WTC11 (cell line): ENCODE results near the gene RMRP. TPM values are rescaled to one million over a fixed set of nuclear protein-coding genes. Genes with fewer than 3 reads are reported as not detected.

Experiments used
- ATAC-seq: fragments of 200-7000 bp; cut with Tn5 transposase; 2 replicates; pipeline ENCODE4 v1.10.0; 2021; ENCODE audit warnings: mild to moderate bottlenecking, moderate library complexity
- CTCF ChIA-PET: fragments of 300-600 bp; sonication (Branson Sonifier 250); formaldehyde crosslinking; loops from one replicate; lab custom pipeline; 2021; ENCODE audit warnings: antibody characterized with exemption; lab: Charles Lee
- POLR2A ChIA-PET: fragments of 350-600 bp; sonication (Branson Sonifier 250); formaldehyde crosslinking; loops from one replicate; lab custom pipeline; 2021; ENCODE audit warnings: antibody characterized with exemption; lab: Charles Lee
- DNase-seq: peaks from one replicate; pipeline ENCODE4 v3.0.0; 2021; ENCODE audit warnings: low spot score
- H3K27ac Mint-ChIP-seq: 2 replicates; pipeline ENCODE4 v1.8.0; 2021; ENCODE audit warnings: mixed read lengths
- H3K27me3 Mint-ChIP-seq: 2 replicates; pipeline ENCODE4 v1.8.0; 2021; ENCODE audit warnings: low read depth, mild to moderate bottlenecking, moderate library complexity, mixed read lengths
- H3K36me3 Mint-ChIP-seq: 2 replicates; pipeline ENCODE4 v1.8.0; 2021; ENCODE audit warnings: mixed read lengths
- H3K4me1 Mint-ChIP-seq: 2 replicates; pipeline ENCODE4 v1.8.0; 2022; ENCODE audit warnings: mixed read lengths
- H3K4me3 Mint-ChIP-seq: 2 replicates; pipeline ENCODE4 v1.8.0; 2021; ENCODE audit warnings: mild to moderate bottlenecking, moderate library complexity, mixed read lengths
- H3K9me3 Mint-ChIP-seq: 2 replicates; pipeline ENCODE4 v1.8.0; 2021; ENCODE audit warnings: mixed read lengths
- AR ChIP-seq: fragments of 250-450 bp; sonication (Bioruptor Pico); IDR thresholded peaks from 2 replicates; pipeline ENCODE4 v1.9.0; 2021; ENCODE audit warnings: mild to moderate bottlenecking
- ATF2 ChIP-seq: sonication (generic); formaldehyde crosslinking; IDR thresholded peaks from 2 replicates; pipeline ENCODE4 v1.8.1; 2022; ENCODE audit warnings: low read depth, missing genetic modification reagents, borderline replicate concordance
- CREM ChIP-seq: sonication (generic); formaldehyde crosslinking; IDR thresholded peaks from 2 replicates; pipeline ENCODE4 v1.8.1; 2022; ENCODE audit warnings: mild to moderate bottlenecking, missing genetic modification reagents, moderate library complexity
- E2F4 ChIP-seq: sonication (generic); formaldehyde crosslinking; IDR thresholded peaks from 2 replicates; pipeline ENCODE4 v1.8.1; 2022; ENCODE audit warnings: low read depth, mild to moderate bottlenecking, moderate library complexity, missing genetic modification reagents, borderline replicate concordance
- ESRRA ChIP-seq: sonication (generic); formaldehyde crosslinking; IDR thresholded peaks from 2 replicates; pipeline ENCODE4 v1.8.1; 2022; ENCODE audit warnings: mild to moderate bottlenecking, missing genetic modification reagents, borderline replicate concordance
- FOXJ3 ChIP-seq: sonication (generic); formaldehyde crosslinking; IDR thresholded peaks from 2 replicates; pipeline ENCODE4 v1.9.0; 2021; ENCODE audit warnings: missing genetic modification reagents, mild to moderate bottlenecking, borderline replicate concordance
- GRHL2 ChIP-seq: fragments of 250-450 bp; sonication (Bioruptor Pico); IDR thresholded peaks from 2 replicates; pipeline ENCODE4 v1.8.0; 2022; ENCODE audit warnings: mild to moderate bottlenecking, moderate library complexity; ENCODE audit not compliant: insufficient replicate concordance, severe bottlenecking
- JAZF1 ChIP-seq: fragments of 250-450 bp; sonication (Bioruptor Pico); IDR thresholded peaks from 2 replicates; pipeline ENCODE4 v1.9.0; 2021; ENCODE audit warnings: moderate library complexity, mild to moderate bottlenecking, inconsistent platforms
- MAX ChIP-seq: sonication (generic); formaldehyde crosslinking; IDR thresholded peaks from 2 replicates; pipeline ENCODE4 v1.8.0; 2022; ENCODE audit warnings: mild to moderate bottlenecking, missing genetic modification reagents
- MXD4 ChIP-seq: fragments of 250-450 bp; sonication (Bioruptor Pico); IDR thresholded peaks from 2 replicates; pipeline ENCODE4 v1.8.0; 2021; ENCODE audit warnings: mild to moderate bottlenecking, moderate library complexity, borderline replicate concordance
- MYBL2 ChIP-seq: sonication (generic); formaldehyde crosslinking; IDR thresholded peaks from 2 replicates; pipeline ENCODE4 v1.8.1; 2023; ENCODE audit warnings: mild to moderate bottlenecking, moderate library complexity, missing genetic modification reagents
- NFATC4 ChIP-seq: fragments of 250-450 bp; sonication (Bioruptor Pico); IDR thresholded peaks from 2 replicates; pipeline ENCODE4 v1.9.0; 2021; ENCODE audit warnings: mild to moderate bottlenecking
- NR1H2 ChIP-seq: sonication (generic); formaldehyde crosslinking; IDR thresholded peaks from 2 replicates; pipeline ENCODE4 v1.9.0; 2021; ENCODE audit warnings: mild to moderate bottlenecking, moderate library complexity, missing genetic modification reagents
- RORB ChIP-seq: fragments of 250-450 bp; sonication (Bioruptor Pico); IDR thresholded peaks from 2 replicates; pipeline ENCODE4 v1.9.0; 2021; ENCODE audit warnings: mild to moderate bottlenecking
- ZBTB21 ChIP-seq: sonication (generic); formaldehyde crosslinking; IDR thresholded peaks from 2 replicates; pipeline ENCODE4 v1.8.1; 2023; ENCODE audit warnings: mild to moderate bottlenecking, missing genetic modification reagents, borderline replicate concordance
- ZNF416 ChIP-seq: fragments of 250-450 bp; sonication (Bioruptor Pico); IDR thresholded peaks from 2 replicates; pipeline ENCODE4 v1.9.0; 2021; ENCODE audit warnings: mild to moderate bottlenecking, inconsistent platforms
- ZNF671 ChIP-seq: fragments of 250-450 bp; sonication (Bioruptor Pico); IDR thresholded peaks from 2 replicates; pipeline ENCODE4 v1.8.0; 2021; ENCODE audit warnings: mild to moderate bottlenecking
- total RNA-seq: library from RNA; stranded (reverse); gene quantifications from 3 replicates; pipeline ENCODE4 v1.2.3, GENCODE V29; 2021
- TF ChIP-seq, protein P1 (sequence below): sonication (generic); formaldehyde crosslinking; IDR thresholded peaks from 2 replicates; pipeline ENCODE4 v1.8.0; 2023; ENCODE audit warnings: missing genetic modification reagents
- TF ChIP-seq, protein P2 (sequence below): sonication (generic); formaldehyde crosslinking; IDR thresholded peaks from 2 replicates; pipeline ENCODE4 v1.8.0; 2023; ENCODE audit warnings: mild to moderate bottlenecking, missing genetic modification reagents
- TF ChIP-seq, protein P3 (sequence below): fragments of 250-450 bp; sonication (Bioruptor Pico); IDR thresholded peaks from 2 replicates; pipeline ENCODE4 v1.9.0; 2021; ENCODE audit warnings: mild to moderate bottlenecking

The RMRP gene
- total RNA-seq, 1 experiment from 2014 or later, result 25,958 TPM

DNA sequence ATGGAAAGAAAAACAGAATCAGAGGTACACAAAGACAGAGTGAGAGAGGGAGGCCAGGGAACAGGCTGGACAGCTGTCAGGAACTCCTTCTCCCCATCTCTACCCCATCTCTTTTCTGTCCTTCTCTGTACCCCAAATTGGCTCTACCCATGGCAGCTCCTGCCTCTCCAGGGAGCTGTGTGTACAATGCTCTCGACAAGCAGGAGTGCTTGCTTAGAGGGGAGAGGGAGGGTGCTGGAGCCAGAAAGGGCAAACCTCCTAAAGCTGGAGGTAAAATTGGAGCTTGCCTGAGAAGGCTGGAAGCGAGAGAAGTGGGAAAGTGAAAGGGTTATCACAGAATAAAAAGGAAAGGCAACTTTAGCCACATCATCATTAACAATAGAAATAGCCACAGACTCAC, 25.5 kb upstream of the RMRP start:
- no peak for ATAC-seq
- no peak for TF ChIP-seq FOXJ3
- no peak for TF ChIP-seq JAZF1
- TF ChIP-seq RORB, result no peak
- TF ChIP-seq, protein P1, sequence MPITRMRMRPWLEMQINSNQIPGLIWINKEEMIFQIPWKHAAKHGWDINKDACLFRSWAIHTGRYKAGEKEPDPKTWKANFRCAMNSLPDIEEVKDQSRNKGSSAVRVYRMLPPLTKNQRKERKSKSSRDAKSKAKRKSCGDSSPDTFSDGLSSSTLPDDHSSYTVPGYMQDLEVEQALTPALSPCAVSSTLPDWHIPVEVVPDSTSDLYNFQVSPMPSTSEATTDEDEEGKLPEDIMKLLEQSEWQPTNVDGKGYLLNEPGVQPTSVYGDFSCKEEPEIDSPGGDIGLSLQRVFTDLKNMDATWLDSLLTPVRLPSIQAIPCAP (CRISPR knock-in tag), result no peak
- TF ChIP-seq ZNF671 (CRISPR knock-in tag), result no peak
- no peak for TF ChIP-seq NFATC4 (CRISPR knock-in tag)
- ChIA-PET CTCF (interaction anchor here (1.3 to 1.4 kb wide), 2 partner anchors 13 to 49 kb away, joined by 3 to 5 read pairs; partner anchors contain the start of genes CREB3 and TLN1), POLR2A (interaction anchor here (1.0 to 1.2 kb wide), 2 partner anchors 8 to 18 kb away, joined by 3 read pairs; partner anchors contain the start of gene ARHGEF39)
- Mint-ChIP-seq H3K27me3 (no peaks in the 10 kb centered on the region), H3K4me3 (no peak overlapping the region), H3K36me3 (peaks cover 41% of the 10 kb centered on the region), H3K27ac (peak overlapping the region; percentile 20; the same call in 1 of the 2 replicates), H3K4me1 (peaks cover 19% of the 10 kb centered on the region), H3K9me3 (no peaks in the 10 kb centered on the region)
- DNase-seq, result no peak

GRCh38 chr9:35682520-35683315, 24.9 kb upstream of the RMRP start:
- DNase-seq (no peak), ATAC-seq (no peak)
- CTCF ChIA-PET, result interaction anchor here (0.6 to 1.4 kb wide), 3 partner anchors 14 to 489 kb away, joined by 3 to 5 read pairs (median 3); partner anchors contain the start of genes CREB3 and TLN1
- Mint-ChIP-seq H3K27me3 (no peaks in the 10 kb centered on the region), H3K36me3 (peaks cover 41% of the 10 kb centered on the region), H3K4me3 (no peak overlapping the region), H3K27ac (peak overlapping the region; percentile 20; the same call in 1 of the 2 replicates), H3K9me3 (no peaks in the 10 kb centered on the region), H3K4me1 (peaks cover 15% of the 10 kb centered on the region)
- POLR2A ChIA-PET, result interaction anchor here (1.0 kb wide), 1 partner anchor 9 kb away, joined by 3 read pairs; no protein-coding TSS in a partner anchor
- TF ChIP-seq ATF2 (CRISPR knock-in tag), result no peak
- no peak for TF ChIP-seq ZBTB21 (CRISPR knock-in tag)
- TF ChIP-seq, protein P2, sequence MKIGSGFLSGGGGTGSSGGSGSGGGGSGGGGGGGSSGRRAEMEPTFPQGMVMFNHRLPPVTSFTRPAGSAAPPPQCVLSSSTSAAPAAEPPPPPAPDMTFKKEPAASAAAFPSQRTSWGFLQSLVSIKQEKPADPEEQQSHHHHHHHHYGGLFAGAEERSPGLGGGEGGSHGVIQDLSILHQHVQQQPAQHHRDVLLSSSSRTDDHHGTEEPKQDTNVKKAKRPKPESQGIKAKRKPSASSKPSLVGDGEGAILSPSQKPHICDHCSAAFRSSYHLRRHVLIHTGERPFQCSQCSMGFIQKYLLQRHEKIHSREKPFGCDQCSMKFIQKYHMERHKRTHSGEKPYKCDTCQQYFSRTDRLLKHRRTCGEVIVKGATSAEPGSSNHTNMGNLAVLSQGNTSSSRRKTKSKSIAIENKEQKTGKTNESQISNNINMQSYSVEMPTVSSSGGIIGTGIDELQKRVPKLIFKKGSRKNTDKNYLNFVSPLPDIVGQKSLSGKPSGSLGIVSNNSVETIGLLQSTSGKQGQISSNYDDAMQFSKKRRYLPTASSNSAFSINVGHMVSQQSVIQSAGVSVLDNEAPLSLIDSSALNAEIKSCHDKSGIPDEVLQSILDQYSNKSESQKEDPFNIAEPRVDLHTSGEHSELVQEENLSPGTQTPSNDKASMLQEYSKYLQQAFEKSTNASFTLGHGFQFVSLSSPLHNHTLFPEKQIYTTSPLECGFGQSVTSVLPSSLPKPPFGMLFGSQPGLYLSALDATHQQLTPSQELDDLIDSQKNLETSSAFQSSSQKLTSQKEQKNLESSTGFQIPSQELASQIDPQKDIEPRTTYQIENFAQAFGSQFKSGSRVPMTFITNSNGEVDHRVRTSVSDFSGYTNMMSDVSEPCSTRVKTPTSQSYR (CRISPR knock-in tag), result no peak
- TF ChIP-seq ZNF671 (CRISPR knock-in tag), result no peak
- TF ChIP-seq GRHL2 (CRISPR knock-in tag), result no peak
- TF ChIP-seq CREM (CRISPR knock-in tag), result no peak
- no peak for TF ChIP-seq MYBL2
- no peak for TF ChIP-seq ZNF416 (CRISPR knock-in tag)
- TF ChIP-seq NR1H2, result no peak
- TF ChIP-seq AR (CRISPR knock-in tag), result no peak
- TF ChIP-seq MXD4 (CRISPR knock-in tag), result no peak
- no peak for TF ChIP-seq ESRRA (CRISPR knock-in tag)
- TF ChIP-seq E2F4 (CRISPR knock-in tag), result no peak
- no peak for TF ChIP-seq RORB
- TF ChIP-seq, protein P3, sequence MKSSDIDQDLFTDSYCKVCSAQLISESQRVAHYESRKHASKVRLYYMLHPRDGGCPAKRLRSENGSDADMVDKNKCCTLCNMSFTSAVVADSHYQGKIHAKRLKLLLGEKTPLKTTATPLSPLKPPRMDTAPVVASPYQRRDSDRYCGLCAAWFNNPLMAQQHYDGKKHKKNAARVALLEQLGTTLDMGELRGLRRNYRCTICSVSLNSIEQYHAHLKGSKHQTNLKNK (CRISPR knock-in tag), result no peak
- TF ChIP-seq MAX (CRISPR knock-in tag), result no peak
